GM18511 (cell line): ENCODE measurements around the gene ARHGEF40.
"Not testable (repeated sequence)": the region's sequence is repeated elsewhere in the genome, so short reads cannot be mapped to it uniquely, and the experiment has no call there.

Experiments used
- ATAC-seq: cut with Tn5 transposase; IDR thresholded peaks from one replicate; pipeline ENCODE4 v1.9.1; 2021; ENCODE audit warnings: mild to moderate bottlenecking, moderate library complexity; ENCODE audit not compliant: unreplicated experiment

Gene ARHGEF40

GRCh38 chr14:21039585-21040369, 30.3 kb upstream of the ARHGEF40 start:
- peak; percentile 51 for ATAC-seq

- ATAC-seq: no peak
These were observed 29.7 kb upstream of the ARHGEF40 start for GRCh38 chr14:21040370-21040925.

- ATAC-seq: not testable (repeated sequence)
These were observed 29.2 kb upstream of the ARHGEF40 start for GRCh38 chr14:21040941-21041340.

GRCh38 chr14:21041676-21042433, 28.2 kb upstream of the ARHGEF40 start, which contains the start of gene RNASE7:
Gene RNASE7, plus strand, starts transcription at chr14:21042362. Its CDS starts 631 bp downstream, at chr14:21042993.
- no peak for ATAC-seq

- no peak for ATAC-seq
These were observed 27.2 kb upstream of the ARHGEF40 start for GRCh38 chr14:21042918-21043317.

- ATAC-seq: no peak
These were observed 26.6 kb upstream of the ARHGEF40 start for GRCh38 chr14:21043387-21043973.

- ATAC-seq: no peak
These were observed 26.0 kb upstream of the ARHGEF40 start for GRCh38 chr14:21043974-21044618.

- no peak for ATAC-seq
These were observed 22.7 kb upstream of the ARHGEF40 start for GRCh38 chr14:21047378-21047781.

- no peak for ATAC-seq
These were observed 21.5 kb upstream of the ARHGEF40 start for GRCh38 chr14:21048638-21049037.

GRCh38 chr14:21049271-21049673, 20.8 kb upstream of the ARHGEF40 start:
- no peak for ATAC-seq

GRCh38 chr14:21050597-21050996, 19.5 kb upstream of the ARHGEF40 start:
- ATAC-seq: no peak

GRCh38 chr14:21053184-21054122, 16.7 kb upstream of the ARHGEF40 start:
- no peak for ATAC-seq

- no peak for ATAC-seq
These were observed 15.9 kb upstream of the ARHGEF40 start for GRCh38 chr14:21054123-21054767.

GRCh38 chr14:21054768-21055145, 15.3 kb upstream of the ARHGEF40 start:
- no peak for ATAC-seq

- ATAC-seq: no peak
These were observed 14.5 kb upstream of the ARHGEF40 start for GRCh38 chr14:21055432-21056117.

- ATAC-seq: no peak
These were observed 13.5 kb upstream of the ARHGEF40 start for GRCh38 chr14:21056520-21057163.

GRCh38 chr14:21057803-21058675, 12.1 kb upstream of the ARHGEF40 start, which contains the start of gene RNASE8:
Gene RNASE8, plus strand, starts transcription at chr14:21057822. Its CDS starts 71 bp downstream, at chr14:21057893.
- ATAC-seq: no peak
